Measurements from ENCODE around the gene ARID5B.

The ARID5B gene

DNA sequence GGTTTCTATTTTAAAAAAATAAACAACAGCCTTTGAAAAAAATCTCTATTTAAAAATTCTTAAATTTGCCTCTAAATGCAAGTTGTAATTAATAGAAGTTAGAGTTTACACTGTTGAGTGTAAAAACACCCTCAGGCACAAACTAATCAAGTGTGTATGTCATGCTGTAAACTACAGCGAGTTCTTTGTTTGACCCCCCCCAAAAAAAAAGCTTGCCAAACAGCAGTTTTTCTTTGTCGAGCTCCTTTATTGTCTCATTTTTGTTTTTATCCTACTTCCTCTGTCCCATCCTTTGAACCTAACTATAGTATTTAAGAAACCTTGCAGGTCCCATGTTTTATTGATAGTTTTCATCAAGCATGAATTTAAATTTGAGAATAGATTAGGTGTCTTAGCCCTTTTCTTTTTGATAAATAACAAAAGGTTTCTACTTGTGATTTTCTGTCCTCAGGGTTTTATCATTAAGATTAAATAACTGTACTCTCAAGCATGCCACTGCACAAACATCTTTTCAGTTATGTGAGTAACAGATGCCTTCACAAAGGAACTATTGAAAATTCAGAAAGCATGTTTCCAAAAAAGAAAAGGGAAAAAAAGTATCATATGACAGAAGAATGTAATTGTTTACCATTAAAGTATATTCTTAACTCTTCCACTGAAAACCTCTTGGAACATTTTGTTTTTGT lies 176.0 kb downstream of the ARID5B start:
- no peak for DNase-seq (ENCODE audit: low read depth)

DNA sequence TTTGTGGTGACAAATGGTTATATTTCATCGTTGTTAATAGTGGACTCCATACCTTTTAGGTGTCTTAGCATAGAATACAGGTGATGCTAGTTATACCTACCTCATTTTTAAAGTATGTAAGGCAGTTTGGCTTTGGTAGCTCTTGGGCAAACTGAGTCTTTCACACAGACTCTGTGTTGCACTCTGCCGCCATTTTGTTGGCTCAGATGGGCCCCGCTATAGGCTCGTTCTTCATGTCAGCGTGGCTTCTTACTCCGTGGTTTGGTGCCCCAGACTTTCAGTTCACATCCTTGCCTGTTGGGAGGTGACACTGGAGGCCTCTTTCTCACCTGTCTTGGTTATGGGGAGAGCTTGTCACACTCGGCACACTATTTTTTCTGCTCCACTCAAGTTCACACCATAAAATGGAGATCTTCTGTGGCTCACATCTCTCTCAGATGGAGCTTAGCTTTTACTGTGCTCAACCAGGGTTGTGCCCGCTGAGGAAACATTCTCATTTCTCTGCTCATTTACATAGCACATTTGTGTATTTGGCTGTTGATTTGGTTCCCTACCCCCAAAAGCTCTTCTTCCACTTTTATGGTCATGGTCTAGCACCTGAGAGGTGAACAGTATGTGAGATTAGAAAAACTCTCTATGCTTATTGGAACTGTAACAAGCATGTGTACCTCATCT lies 178.5 kb downstream of the ARID5B start:
- DNase-seq (ENCODE audit: low read depth), result no peak

DNA sequence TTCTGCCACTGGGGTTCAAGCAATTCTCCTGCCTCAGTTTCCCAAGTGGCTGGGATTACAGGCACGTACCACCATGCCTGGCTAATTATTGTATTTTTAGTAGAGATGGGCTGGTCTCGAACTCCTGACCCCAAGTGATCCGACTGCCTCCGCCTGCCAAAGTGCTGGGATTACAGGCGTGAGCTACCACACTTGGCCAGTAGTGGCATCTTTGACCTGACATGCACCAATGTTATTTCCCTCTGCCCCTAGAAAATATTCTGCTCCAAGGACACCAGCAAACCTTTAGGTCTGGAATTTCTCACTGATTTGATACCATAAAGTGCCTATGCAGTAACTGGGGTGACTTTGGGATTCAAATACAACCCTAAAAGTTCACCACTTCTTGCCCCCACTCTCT lies 179.4 kb downstream of the ARID5B start:
- DNase-seq (ENCODE audit: low read depth), result no peak

DNA sequence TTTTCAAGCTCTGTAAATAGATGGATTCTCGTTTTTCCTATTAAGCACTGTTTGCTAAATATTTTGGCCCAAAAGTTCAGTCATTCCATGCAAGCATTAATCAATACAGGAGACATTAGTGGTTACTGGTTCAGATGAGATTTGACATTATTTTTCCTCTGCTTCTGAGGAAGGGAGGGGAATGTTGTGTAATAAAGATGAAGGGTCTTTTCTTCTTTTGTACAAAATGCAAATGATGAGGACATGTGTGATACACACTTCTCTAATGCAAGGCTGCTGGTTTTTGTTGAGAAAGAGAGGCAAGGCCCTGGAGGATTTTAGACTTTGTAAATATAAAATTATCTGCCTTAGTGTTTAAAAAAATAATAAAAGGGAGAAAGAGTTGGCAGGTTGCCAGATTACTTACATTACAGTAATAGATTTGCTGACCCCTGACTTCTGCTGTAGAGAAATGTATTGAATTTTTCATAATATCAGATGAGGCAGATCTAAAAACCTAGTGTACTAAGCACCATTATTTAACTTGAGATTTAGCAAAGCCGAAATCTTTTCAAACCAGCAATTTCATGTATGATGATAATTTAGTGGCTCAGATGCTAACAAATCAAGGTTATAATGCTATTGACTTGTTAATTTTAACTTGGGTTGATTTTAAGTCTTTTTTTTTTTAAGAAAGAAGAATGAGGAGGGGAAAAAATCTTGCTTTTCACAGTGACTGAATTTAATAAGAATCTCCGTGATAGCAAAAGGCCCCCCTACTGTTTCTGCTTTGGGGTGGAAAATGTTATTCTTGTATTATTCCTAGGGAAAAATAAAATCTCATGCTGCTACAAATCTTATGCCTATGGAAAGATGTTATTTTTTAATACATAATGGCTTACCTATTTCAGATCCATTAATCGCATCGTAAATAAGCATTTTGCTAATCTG lies 180.1 kb downstream of the ARID5B start:
- no peak for DNase-seq (ENCODE audit: low read depth)

DNA sequence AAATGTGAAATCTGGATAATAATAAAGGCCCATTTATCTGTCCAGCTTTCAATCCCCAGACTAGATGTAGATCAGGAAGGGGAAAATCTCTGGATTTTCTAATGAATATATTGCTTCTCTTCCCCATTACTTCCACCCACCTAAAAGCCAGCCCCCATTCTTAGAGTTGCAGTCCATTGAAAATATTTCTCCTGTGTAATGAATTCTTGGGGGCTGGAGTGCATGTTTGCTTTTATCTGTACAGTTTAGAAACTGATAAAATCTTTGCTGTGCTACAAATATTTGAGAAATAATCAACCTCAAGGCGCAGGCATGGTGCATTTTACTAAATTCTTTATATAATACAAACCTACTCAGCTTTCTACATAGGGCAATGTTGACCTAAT lies 180.8 kb downstream of the ARID5B start:
- DNase-seq (ENCODE audit: low read depth), result no peak

DNA sequence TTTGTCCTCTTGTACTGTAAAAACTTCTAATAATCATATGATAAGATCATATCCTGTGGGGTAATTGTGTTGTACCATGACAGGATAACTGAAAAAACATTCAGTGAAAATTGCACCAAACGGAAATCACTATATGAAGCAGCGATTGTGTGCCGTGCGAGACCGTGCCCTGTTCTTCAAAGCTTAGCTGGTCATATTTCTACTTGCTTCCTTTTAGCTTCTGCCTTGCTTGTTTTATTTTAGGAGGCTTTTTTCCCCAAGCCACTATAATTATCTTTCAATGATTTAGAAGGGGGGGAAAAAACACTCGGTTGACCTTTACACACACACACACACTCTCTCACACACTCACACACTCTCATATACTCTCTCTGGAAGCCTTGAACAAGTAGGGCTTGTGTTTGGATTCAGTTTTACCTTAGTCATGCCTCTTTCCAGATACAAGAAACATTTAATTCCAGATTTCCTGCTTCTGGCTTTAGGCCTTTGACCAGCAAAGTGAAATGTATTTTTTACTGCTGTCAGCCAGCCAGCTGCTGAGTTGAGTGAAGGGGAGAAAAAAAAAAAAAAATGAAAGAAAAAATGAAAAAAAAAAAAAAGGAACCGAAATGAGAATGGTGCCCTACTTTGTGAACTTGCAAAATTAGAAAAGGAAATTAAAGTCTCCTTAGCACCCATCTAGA lies 181.4 kb downstream of the ARID5B start:
- no peak for DNase-seq (ENCODE audit: low read depth)

DNA sequence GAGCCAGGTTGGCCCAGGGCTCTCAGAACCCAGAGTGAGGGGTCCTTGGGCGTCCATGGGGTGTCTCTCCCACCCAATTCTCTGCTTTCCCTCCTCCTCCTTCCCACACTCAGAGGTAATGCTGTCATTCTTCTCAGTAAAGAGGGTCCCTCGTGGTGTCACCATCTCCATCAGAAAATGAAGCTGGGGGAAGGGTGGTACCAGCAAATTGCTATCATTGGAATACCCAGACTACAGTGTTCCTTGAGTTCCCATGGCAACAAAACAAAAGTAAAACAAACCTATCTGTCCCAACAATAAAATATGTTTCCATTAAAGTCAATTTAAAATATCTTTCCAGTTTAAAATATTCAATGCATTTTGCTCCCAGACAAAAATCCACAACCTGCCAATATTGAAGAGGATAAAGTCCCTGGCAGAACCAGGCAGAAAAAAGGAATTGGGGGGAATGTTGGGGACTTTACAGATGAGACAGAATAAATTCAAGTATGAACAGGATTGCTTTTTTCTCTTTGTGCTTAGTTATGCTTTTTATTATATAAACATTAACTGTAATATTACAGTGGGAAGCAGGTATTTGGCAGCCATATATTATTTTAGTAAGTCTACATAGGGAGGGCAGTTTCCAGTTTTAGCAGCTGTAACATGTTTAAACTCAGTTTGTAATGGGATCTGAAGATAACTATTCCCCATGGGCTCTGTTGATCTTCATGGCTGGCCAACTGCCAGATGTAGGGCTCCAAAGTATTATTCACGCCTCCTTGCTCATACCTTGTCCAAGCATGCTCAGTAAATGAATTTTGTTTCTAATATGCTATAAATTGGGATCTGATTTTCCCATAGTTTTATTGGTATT lies 182.1 kb downstream of the ARID5B start:
- no peak for DNase-seq (ENCODE audit: low read depth)

DNA sequence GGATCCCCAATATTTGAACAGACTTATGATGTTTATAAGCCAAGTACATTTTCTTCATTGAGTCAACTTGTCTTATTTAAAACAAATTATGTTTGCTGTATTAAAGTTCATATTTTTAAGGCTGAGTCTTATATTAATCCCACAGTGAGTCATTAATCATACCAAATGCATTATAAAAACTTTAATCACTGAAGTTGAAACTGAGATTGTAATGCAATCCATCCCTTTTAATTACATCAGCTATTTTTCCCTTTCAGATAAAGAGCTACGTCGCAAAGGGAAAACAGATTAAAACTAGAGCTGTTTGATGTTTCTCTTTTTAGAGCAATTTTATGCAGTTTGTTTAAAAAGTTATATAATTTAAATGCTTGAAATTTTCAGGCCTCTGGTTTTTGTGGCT lies 183.0 kb downstream of the ARID5B start:
- no peak for DNase-seq (ENCODE audit: low read depth)

DNA sequence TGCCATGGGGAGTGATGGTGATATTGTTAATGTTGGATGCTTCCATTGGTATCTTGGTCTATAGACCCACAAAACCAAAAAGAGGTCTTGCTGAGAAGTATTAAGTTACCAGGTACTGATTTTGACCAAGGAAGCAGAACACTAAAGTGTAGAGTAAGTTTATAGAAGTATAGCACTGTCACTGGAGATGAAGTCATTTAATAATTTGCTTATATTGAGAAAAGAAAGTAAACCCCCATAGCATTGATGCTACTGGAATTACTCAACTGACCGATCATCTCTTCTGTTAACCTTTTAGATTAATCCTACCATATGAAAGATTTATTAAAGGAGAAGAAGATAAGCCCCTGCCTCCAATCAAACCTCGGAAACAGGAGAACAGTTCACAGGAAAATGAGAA lies 183.9 kb downstream of the ARID5B start:
- no peak for DNase-seq (ENCODE audit: low read depth)

DNA sequence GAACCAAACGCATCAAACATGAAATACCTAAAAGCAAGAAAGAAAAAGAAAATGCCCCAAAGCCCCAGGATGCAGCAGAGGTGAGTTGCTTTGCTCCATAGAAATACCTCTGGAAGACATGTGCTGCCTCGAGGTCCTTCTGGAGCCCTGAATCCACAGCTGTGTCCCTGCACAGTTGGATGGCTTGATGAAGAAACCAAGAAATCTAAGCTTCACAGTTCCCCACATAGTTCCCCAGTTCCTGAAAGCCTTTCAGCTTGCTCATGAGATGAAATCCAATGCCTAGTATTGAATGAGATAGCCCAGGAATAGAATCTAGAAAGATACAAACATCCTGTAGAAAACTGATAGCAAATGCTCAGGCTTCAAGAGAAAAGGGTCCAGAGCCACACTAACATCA lies 184.3 kb downstream of the ARID5B start:
- DNase-seq (ENCODE audit: low read depth), result no peak

DNA sequence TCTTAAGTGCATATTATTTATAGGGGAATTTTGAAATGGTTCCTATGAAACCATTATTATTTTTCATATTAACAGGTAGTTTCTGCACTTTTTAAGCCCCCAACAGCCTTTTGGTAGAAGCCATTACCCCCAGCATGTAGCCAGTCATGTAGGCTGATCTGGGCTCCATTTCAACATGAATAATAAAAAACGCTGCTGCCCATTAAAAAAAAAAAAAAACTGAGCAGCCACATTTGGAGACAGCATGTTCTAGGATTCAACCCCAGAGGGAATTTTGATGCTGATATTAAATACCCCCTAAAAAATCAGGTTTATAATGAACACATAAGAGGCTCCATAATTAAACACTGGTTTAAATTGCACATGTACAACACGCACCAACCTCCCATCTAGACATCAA lies 185.8 kb downstream of the ARID5B start:
- no peak for DNase-seq (ENCODE audit: low read depth)

DNA sequence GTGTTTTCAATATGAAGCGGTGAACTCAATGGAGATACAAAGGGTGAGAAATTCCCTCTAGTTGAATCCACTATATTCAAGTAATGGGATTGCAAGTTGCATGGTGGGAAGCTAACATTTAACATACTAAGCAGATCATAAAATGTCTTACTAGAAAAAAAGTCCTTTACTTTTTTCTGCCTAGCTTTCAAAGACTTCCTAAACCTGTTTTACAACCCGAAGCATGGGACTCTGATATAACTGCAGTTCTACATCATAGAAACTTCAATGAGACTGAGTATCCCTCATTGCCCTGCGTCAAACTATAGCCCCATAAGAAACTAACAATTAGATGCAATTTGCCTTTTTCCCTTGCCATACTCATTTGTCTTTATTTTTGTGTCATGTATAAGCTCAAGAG lies 187.3 kb downstream of the ARID5B start:
- no peak for DNase-seq (ENCODE audit: low read depth)

DNA sequence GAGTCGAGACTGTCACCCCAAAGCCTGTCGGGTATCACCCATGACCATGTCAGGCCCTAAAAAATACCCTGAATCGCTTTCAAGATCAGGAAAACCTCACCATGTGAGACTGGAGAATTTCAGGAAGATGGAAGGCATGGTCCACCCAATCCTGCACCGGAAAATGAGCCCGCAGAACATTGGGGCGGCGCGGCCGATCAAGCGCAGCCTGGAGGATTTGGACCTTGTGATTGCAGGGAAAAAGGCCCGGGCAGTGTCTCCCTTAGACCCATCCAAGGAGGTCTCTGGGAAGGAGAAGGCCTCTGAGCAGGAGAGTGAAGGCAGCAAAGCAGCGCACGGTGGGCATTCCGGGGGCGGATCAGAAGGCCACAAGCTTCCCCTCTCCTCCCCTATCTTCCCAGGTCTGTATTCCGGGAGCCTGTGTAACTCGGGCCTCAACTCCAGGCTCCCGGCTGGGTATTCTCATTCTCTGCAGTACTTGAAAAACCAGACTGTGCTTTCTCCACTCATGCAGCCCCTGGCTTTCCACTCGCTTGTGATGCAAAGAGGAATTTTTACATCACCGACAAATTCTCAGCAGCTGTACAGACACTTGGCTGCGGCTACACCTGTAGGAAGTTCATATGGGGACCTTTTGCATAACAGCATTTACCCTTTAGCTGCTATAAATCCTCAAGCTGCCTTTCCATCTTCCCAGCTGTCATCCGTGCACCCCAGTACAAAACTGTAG lies 191.0 kb downstream of the ARID5B start:
- no peak for DNase-seq (ENCODE audit: low read depth)

DNA sequence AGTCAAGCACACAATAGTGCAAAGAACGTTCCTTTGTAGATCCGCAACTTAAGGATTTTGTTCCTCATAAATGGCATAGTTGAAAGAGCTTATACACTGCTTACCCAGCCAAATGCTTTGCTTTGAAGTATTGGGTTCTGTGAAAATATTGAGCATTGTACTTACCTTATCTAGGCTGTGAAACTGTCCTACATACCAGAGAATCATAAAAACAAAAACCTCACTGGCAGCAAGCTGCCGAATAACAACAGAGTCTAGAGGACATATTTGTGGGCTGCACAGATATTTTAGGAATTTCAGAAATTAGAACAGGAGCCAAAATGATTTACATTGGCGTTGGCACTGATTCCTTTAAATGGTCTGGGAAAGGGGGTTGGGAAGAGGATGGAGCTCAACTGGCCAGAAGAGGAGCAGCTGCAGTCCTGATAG lies 192.4 kb downstream of the ARID5B start:
- DNase-seq (ENCODE audit: low read depth), result no peak

DNA sequence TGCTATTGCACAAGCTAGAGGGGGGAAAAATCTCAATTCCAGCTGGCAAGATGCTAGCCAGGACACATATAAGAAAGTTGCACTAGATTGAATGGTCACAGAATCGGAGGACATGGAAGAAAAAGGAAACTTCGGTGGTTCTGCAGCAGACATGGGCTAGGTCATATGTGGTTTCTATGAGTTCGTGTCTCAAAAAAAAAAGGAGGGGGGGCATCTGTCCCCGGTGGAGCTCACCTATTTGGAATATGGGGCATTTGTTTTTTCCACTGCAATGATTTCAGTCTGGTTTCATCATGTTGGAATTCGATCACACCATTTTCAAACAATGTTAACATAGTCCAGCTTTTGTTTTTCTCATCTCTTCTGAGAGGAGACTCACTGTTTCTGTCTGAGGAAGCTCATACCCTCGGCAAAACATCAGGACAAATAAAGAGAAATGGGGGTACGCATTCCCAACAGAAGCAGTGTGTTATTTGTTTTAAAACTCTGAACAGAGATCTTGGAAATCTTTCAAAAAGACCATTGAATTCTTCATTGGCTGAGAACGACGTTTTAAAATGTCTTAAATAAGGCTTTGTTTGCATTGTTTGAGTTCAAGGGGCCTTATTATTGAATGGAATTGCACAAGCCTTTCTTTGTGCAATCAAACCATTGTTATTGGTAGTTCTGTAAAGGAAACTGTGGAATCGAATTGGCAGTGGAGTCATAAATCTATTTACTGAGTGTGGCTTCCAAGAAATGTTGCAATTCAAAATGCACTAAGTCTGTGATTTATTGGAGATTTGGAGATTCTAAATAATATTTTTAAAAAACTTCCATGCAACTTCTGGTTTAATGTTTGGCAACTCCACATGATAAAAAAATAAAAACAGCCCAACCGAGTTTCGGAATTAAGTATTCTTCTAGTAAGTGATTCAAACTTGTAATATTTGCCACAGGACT lies 194.0 kb downstream of the ARID5B start:
- no peak for DNase-seq (ENCODE audit: low read depth)

DNA sequence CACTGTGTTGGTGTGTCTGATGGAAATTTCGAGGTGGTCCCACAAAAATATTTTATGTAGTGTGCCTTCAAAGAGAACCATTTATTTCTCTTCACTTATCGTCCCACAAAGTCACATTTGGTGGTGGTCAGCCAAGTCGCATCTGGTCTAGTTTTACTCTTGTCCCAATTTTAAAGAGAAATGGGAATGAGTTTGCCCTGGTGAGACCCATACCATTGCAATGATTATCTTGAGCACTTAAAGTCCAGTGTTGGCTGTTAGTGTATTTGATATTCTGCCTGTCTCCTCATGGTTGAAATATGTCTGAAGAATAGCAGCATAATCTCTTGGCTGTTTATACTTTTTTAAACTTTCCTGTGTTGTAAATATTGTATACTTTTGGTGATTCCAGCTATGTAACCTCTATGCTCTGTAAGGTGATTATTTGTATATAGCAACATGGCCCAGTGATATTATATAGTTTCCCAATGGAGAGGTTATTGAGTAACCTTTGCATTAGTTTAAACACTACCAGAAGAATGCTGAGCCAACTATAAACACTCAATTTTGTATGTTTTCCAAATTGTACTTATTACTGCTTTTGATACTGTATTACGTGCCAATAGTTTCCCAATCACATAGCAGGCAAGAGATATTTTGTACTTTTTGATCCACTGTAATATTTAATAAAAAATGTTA lies 194.9 kb downstream of the ARID5B start:
- DNase-seq (ENCODE audit: low read depth), result no peak

DNA sequence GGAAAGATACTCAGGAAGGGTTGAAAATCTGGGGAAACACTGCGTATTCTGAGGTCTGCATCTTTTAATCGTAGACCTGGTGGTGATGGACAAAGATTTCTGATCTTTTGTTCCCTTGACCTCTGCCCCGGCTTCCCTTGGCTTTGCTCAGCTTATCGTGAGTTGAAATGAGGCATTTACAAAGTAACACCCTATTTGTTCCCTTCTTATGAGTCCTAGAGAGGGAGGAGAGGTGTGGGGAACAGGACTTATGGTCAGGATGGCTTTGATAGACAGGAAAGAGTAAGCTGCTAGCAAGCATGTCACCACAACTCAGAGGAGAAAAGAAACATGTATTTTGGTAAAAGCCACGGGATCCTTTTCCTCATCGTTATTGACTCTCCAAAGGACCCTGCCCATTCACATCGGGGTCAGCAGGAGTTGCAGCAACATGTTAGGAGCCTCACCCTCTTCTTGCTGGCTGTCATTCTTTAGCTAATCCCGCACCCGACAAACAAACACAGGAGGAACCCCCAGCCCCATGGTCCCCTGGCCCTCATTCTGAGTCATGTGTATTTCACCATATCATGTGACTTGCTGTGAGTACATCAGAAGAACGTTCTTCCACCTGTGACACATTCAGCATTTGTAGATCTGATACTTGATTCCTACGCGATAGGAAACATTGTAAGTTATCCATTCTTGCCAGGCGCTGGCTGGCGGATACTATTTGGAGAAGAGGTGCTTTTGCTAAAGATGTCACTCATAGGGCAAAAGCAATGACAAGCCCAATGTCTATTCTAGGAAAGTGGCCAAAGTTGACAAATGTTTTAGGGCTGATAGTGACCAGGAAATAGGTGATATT lies 197.0 kb downstream of the ARID5B start:
- no peak for DNase-seq (ENCODE audit: low read depth)

DNA sequence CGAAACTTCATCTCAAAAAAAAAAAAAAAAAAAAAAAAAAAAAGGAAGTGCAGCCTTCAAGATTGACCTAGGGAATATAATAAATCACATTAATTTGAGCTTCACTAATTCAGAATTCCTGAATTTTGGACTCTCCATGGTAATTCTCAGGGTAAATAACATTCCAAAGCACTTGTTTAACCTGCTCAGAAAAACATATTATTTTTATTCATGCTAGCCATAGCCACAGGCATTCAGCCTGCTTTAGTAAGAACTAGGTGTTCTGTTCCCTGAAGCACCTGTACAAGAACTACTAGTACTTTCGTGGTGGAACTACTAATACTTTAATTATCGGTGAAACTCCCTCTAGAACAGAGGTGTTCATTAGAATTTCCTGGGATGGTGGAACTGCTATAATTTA lies 197.8 kb downstream of the ARID5B start:
- DNase-seq (ENCODE audit: low read depth), result no peak

Data from activated T-helper 9 cell treated with anti-CD3 and anti-CD28 coated beads, Interleukin-2, amount 50 U/mL, for 16 hours (primary cell).